ENCODE data around the gene CACNA1C.

CACNA1C gene

GRCh38 chr12:2226641-2227040 is 173.9 kb downstream of the CACNA1C start:
- in situ Hi-C loops (cut with HindIII; ENCODE audit: low sequenced_read_pairs): no loop called here

- in situ Hi-C loops (cut with HindIII; ENCODE audit: low sequenced_read_pairs): no loop called here
These were observed 174.6 kb downstream of the CACNA1C start for GRCh38 chr12:2227360-2227759.

- in situ Hi-C loops (cut with HindIII; ENCODE audit: low sequenced_read_pairs): no loop called here
These were observed 175.7 kb downstream of the CACNA1C start for GRCh38 chr12:2228535-2228934.

- in situ Hi-C loops (cut with HindIII; ENCODE audit: low sequenced_read_pairs): no loop called here
These were observed 177.1 kb downstream of the CACNA1C start for GRCh38 chr12:2229661-2230539.

- in situ Hi-C loops (cut with HindIII; ENCODE audit: low sequenced_read_pairs): no loop called here
These were observed 178.3 kb downstream of the CACNA1C start for GRCh38 chr12:2231011-2231595.

- in situ Hi-C loops (cut with HindIII; ENCODE audit: low sequenced_read_pairs): no loop called here
These were observed 179.2 kb downstream of the CACNA1C start for GRCh38 chr12:2231956-2232355.

GRCh38 chr12:2233034-2233433 is 180.2 kb downstream of the CACNA1C start:
- in situ Hi-C loops (cut with HindIII; ENCODE audit: low sequenced_read_pairs): no loop called here

GRCh38 chr12:2234091-2234490 is 181.3 kb downstream of the CACNA1C start:
- in situ Hi-C loops (cut with HindIII; ENCODE audit: low sequenced_read_pairs): no loop called here

- in situ Hi-C loops (cut with HindIII; ENCODE audit: low sequenced_read_pairs): no loop called here
These were observed 182.0 kb downstream of the CACNA1C start for GRCh38 chr12:2234646-2235350.

- in situ Hi-C loops (cut with HindIII; ENCODE audit: low sequenced_read_pairs): no loop called here
These were observed 183.9 kb downstream of the CACNA1C start for GRCh38 chr12:2236506-2237294.

- in situ Hi-C loops (cut with HindIII; ENCODE audit: low sequenced_read_pairs): no loop called here
These were observed 185.3 kb downstream of the CACNA1C start for GRCh38 chr12:2238111-2238510.

- in situ Hi-C loops (cut with HindIII; ENCODE audit: low sequenced_read_pairs): no loop called here
These were observed 186.6 kb downstream of the CACNA1C start for GRCh38 chr12:2239381-2239871.

GRCh38 chr12:2240390-2240789 is 187.6 kb downstream of the CACNA1C start:
- in situ Hi-C loops (cut with HindIII; ENCODE audit: low sequenced_read_pairs): no loop called here

- in situ Hi-C loops (cut with HindIII; ENCODE audit: low sequenced_read_pairs): no loop called here
These were observed 188.2 kb downstream of the CACNA1C start for GRCh38 chr12:2240984-2241383.

- in situ Hi-C loops (cut with HindIII; ENCODE audit: low sequenced_read_pairs): no loop called here
These were observed 189.4 kb downstream of the CACNA1C start for GRCh38 chr12:2242216-2242615.

- in situ Hi-C loops (cut with HindIII; ENCODE audit: low sequenced_read_pairs): no loop called here
These were observed 190.0 kb downstream of the CACNA1C start for GRCh38 chr12:2242816-2243215.

- in situ Hi-C loops (cut with HindIII; ENCODE audit: low sequenced_read_pairs): no loop called here
These were observed 190.5 kb downstream of the CACNA1C start for GRCh38 chr12:2243275-2243674.

- in situ Hi-C loops (cut with HindIII; ENCODE audit: low sequenced_read_pairs): no loop called here
These were observed 191.4 kb downstream of the CACNA1C start for GRCh38 chr12:2244013-2244861.

GRCh38 chr12:2246358-2246757 is 193.6 kb downstream of the CACNA1C start:
- in situ Hi-C loops (cut with HindIII; ENCODE audit: low sequenced_read_pairs): no loop called here

GRCh38 chr12:2247120-2247519 is 194.3 kb downstream of the CACNA1C start:
- in situ Hi-C loops (cut with HindIII; ENCODE audit: low sequenced_read_pairs): no loop called here
